GM18951 (cell line): ENCODE measurements around the gene TOM1L2.
A peak's percentile ranks its signal among the peaks of the same experiment; 100 is the strongest.

Experiments
- POLR2A ChIP-seq: IDR thresholded peaks from 4 replicates; pipeline ENCODE4 v1.6.1; 2011; ENCODE audit warnings: mild to moderate bottlenecking; ENCODE audit not compliant: insufficient read length, insufficient read depth; ENCODE audit errors: extremely low read depth
- in situ Hi-C: fragments of 300-500 bp; cut with MboI; formaldehyde crosslinking; loops from one replicate; pipeline ENCODE4 v1.12.0; 2022; ENCODE audit warnings: low sequenced_read_pairs, mixed read lengths, inconsistent platforms; ENCODE audit not compliant: unreplicated experiment

Gene TOM1L2

GRCh38 chr17:17830740-17831207 lies 141.4 kb downstream of the TOM1L2 start:
- no peak for TF ChIP-seq POLR2A
- in situ Hi-C loops: no loop called here

- no peak for TF ChIP-seq POLR2A
- in situ Hi-C loops: no loop called here
Observed at GRCh38 chr17:17830269-17830567, 142.0 kb downstream of the TOM1L2 start.

- in situ Hi-C loops: no loop called here
- TF ChIP-seq POLR2A: no peak
Observed at GRCh38 chr17:17827826-17828621, 144.2 kb downstream of the TOM1L2 start.

- TF ChIP-seq POLR2A: no peak
- in situ Hi-C loops: no loop called here
Observed at GRCh38 chr17:17826942-17827785, 145.0 kb downstream of the TOM1L2 start.

GRCh38 chr17:17826342-17826713 lies 145.9 kb downstream of the TOM1L2 start:
- in situ Hi-C loops: no loop called here
- no peak for TF ChIP-seq POLR2A

GRCh38 chr17:17824783-17825614 lies 147.2 kb downstream of the TOM1L2 start:
- in situ Hi-C loops: no loop called here
- no peak for TF ChIP-seq POLR2A

GRCh38 chr17:17824119-17824782 lies 147.9 kb downstream of the TOM1L2 start:
- in situ Hi-C loops: no loop called here
- no peak for TF ChIP-seq POLR2A

- in situ Hi-C loops: no loop called here
- TF ChIP-seq POLR2A: peak; percentile 66
Observed at GRCh38 chr17:17823433-17824118, 148.6 kb downstream of the TOM1L2 start.

GRCh38 chr17:17822616-17823015 lies 149.6 kb downstream of the TOM1L2 start:
- TF ChIP-seq POLR2A: no peak
- in situ Hi-C loops: no loop called here

GRCh38 chr17:17822189-17822588 lies 150.0 kb downstream of the TOM1L2 start:
- TF ChIP-seq POLR2A: no peak
- in situ Hi-C loops: no loop called here

GRCh38 chr17:17820463-17821158 lies 151.6 kb downstream of the TOM1L2 start:
- no peak for TF ChIP-seq POLR2A
- in situ Hi-C loops: no loop called here

- no peak for TF ChIP-seq POLR2A
- in situ Hi-C loops: no loop called here
Observed at GRCh38 chr17:17820046-17820445, 152.2 kb downstream of the TOM1L2 start.
